NCI-H345 treated with DMSO at 0.1 percent for 48 hours (cell line): Measurements from ENCODE around the gene MBTPS1.
A peak's percentile ranks its signal among the peaks of the same experiment; 100 is the strongest.

Experiments
- DNase-seq: peaks from one replicate; lab custom pipeline; 2025; ENCODE audit not compliant: unreplicated experiment; lab: John Stamatoyannopoulos, UW

The MBTPS1 gene

DNA sequence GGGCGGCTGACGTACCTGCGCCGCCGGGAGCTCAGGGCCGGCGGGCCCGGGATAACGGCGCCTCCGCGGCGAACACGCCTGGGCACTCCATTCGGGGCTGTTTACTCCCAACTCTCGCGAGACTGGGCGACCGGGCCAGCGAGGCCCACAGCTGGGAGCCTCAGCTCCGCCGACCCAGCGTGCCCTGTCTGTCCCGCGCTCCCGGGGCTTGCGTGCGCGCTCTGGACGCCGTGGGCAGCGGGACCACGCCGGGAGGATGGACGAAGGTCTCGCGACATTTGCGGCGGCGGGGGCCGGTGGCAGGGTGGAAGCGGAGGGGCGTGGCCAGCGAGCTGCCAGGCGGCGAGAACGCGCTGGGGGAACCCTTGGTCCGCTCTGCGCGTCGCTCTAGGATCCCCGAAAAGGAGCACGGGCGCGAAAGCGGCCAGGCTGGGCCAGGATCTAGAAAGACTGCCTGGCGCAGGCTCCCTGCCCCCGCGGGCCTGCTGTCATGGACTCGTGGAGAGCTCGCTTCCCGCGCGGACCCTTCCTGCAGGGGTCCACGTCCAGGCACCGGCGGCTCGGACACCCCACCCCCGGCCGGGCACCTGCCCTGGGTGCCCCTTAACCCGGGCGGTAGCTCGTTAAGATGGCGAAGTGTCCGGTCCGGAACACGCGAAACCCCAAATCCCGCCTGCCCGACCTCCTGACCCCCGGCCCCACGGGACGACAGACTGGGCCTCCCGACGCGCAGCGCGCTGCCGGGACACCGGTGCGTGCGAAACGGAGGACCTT, at the start of gene MBTPS1:
Gene MBTPS1 (minus strand): TSS at position 223 of the 774 bp plus-strand sequence. CDS start 15,159 bp downstream, outside the sequence.
- peak; percentile 66 for DNase-seq

DNA sequence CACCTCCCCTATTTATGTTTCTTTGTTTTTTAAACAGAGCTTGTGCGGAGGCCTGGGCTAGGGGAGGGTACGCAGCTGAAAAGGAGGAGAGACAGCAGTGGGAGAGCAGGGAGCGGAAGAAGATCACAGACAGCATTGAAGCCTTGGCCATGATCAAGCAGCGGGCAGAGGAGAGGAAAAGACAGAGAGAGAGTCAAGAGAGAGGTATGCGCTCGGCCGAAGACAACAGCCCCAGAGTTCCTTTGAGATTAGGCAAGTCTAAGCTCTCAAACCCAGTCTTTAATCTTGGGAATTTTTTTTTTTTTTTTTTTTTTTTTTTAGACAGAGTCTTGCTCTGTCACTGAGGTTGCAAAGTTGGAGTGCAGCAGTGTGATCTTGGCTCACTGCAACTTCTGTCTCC, 49.0 kb upstream of the MBTPS1 start:
- DNase-seq = no peak

DNA sequence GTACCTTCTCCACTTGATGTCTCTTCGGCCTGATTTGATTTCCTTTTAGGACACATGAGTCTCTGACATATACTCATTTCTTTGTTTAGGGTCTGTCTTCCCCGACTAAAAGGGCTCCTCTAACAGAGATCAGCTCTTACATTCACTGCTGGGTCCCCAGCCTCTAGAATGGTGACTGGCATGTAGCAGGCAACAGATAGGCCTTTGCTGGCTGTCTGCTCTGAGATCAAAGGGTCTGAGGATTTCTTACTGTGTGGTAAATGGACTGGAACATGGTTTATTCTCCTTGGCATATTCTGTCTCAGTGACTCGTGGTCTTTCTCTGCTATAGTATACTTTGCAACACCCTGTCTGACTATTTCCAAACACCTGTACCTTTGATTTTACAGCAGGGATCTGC, 45.1 kb upstream of the MBTPS1 start:
- DNase-seq = no peak

DNA sequence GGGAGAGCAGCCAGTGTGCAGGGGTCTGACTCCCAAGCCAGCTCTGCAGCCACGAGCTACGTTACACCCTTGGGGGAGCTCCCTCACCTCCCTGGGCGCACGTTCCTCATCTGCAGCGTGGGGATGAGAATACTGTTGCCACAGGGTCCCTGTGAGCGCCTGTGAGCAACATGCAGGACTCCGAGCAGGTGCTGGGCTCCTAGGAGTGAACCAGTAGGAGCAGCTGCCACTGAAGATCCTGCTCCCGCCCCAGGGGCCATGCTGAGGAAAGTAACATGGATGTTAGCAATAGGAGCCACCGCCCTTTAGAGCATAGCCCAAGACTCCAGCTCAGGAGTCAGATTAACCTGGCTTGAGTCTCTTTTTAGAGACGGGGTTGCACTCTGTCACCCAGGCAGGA, 44.3 kb upstream of the MBTPS1 start:
- DNase-seq = no peak

DNA sequence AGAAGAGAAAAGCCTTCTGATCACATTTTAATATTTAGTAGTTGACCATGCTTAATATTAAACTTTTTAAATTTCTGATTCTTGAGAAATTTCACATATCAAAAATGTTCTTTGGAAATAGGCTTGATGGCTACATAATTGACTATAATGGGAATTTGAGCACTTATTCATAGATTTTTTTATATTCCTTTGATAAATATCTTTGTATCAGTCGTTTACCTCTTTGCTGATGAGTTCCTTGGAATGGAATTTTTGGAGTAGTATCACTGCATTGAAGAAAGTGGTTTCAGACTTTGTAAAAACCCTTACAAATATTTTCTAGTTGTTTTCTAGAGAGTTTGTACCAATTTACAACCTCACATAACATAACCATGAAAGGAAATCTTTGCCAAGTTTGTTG, 43.1 kb upstream of the MBTPS1 start:
- no peak for DNase-seq

DNA sequence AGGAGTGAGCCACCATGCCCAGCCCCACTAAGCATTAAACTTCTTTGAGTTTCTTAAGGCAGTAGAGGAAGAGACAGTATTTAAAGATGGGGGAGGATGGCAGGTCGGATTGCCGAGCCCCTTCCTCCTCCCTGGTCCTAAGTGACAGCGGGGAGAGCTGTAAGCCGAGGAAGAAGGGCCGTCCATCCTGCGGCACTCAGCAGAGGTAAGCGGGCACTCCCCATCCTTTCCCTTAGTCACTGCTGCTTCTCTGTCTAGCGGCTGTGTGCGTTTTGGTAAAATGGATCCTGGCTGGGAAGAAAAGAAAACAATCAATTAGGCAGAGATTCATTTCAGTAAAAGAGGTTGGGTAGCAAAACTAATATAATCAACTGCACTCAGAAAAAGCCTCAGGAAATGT, 42.3 kb upstream of the MBTPS1 start:
- DNase-seq = no peak

DNA sequence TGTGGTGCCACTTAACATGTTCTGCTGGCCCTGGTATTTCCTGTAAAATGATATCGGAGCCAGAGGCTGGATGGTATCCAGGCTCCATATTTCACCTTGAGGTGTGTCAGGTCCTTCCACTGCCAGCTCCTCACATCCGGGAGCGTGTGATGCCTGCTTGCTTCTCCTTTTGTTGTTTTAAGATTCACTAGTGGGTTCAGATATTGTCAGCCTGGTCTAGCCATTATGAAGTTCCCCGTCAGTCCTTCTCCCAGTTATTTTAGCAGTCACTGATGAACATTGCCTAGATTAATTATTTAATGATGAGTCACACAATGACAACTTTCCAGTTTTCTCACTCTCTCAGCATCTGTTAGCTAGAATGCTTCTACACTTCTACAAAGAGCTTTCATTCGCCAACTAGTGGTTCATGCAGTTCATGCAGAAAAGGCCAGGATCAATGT, 39.6 kb upstream of the MBTPS1 start:
- DNase-seq = no peak

DNA sequence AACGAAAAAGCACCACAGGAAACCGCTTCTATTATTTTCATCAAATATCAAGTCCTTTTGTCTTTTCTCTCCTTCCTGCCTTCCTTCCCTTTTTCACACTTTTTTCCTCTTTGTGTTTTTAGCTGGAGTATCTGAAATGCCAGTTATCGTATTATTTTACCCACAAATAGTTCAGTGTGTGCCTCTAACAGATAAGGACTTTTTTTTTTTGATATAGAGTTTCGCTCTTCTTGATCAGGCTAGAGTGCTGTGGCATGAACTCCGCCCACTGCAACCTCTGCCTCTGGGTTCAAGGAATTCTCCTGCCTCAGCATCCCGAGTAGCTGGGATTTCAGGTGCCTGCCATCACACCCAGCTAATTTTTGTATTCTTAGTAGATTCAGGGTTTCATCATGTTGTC, 39.0 kb upstream of the MBTPS1 start:
- no peak for DNase-seq

DNA sequence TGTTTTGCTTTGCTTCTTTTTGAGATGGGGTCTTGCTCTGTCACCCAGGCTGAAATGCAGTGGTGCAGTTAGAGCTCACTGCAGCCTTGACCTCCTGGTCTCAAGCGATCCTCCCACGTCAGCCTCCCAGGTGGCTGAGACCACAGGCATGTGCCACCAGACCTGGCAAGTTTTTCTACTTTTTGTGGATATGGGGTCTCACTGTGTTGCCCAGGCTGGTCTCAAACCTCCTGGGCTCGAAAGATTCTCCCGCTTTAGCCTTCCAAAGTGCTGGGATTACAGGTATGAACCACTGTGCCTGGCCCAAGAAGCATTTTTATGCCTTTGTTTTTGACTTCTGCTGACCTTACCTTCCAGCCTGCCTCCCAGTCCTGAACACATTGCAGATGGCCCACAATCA, 38.5 kb upstream of the MBTPS1 start:
- DNase-seq = no peak

DNA sequence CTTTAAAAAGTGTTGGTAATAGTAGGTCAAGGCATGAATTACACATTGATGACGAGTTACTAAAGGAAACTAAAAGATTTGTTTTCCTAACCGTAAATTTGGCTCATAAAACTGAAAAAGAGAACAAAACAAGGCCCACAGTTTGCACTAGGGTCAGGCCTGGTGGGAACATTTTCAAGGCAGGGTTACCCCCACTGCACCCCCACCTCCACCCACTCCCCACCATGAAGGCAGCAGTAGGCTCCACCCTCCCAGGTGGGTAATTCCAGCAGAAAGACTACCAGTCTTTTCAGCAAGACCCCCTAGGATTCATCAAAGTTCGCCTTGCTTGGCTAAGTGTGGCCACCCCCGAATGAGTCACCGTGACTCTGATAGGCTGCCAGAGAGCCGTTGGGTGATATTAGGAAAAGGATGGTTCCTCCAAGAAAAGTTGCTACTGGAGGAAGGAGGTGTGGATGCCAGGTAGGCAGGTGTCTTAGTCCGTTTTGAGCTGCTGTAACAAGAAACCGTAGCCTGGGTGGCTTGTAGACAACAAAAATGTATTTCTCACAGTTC, 37.0 kb upstream of the MBTPS1 start:
- no peak for DNase-seq

DNA sequence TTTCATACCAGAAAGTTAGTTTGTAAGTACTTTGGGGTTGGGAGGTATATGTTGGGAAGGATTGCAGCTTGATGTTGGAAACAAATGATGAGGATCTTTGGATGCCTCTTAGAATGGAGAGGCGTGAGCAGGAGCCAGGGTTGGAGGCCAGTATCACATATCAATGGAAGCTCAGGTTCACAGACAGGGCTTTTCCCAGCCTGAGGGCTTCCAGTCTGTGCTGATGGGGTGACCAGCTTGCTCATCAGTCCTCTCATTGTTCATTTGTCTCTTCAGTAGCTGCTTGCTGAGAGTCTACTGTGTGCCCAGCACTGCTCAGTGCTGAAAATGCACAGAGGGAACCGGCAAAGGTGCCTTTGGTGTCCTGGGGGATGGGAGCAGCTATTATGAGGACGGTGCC, 34.2 kb upstream of the MBTPS1 start:
- no peak for DNase-seq

DNA sequence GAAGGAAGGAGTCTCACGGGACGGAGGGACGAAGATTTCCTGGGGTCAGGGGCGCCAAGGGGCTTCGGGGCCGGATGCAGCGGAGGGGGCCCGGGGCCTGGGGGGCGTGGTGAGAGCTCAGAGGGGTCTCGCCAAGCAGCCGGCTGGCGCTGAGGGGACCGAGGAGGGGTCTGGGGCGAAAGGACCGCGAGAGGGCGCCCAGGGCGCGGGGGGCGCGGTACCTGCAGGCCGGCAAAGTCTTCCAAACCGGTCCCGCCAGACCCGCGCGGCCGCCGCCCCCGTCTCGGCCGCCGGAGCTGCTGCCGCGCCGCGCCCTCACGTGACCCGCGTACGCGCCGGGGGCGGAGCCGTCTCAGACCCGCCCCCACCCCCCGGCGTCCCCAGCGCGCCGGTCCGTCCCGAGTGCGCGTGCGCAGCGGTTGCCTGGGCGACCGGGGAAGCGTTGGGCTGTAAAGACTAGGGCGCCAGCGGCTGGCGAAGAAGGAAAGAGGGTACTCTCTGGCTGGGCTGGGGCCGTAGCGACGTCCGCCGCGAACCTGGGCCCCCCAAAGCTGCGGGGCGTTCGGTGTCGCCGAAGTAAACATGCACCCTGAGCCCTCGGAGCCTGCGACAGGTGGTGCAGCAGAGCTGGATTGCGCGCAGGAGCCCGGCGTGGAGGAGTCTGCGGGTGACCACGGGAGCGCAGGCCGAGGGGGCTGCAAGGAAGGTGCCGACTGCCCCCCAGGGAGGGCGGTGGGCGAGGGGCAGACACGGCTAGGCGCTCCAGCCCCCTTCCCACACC, 28.3 kb upstream of the MBTPS1 start, which contains the start of the genes DNAAF1 and HSDL1:
Gene DNAAF1 (plus strand): TSS at position 450 of the 781 bp plus-strand sequence. CDS start 133 bp downstream, at position 583.
Gene HSDL1 (minus strand): TSS at position 319 of the 781 bp plus-strand sequence. CDS start 13,856 bp downstream, outside the sequence.
- DNase-seq = peak; percentile 55

DNA sequence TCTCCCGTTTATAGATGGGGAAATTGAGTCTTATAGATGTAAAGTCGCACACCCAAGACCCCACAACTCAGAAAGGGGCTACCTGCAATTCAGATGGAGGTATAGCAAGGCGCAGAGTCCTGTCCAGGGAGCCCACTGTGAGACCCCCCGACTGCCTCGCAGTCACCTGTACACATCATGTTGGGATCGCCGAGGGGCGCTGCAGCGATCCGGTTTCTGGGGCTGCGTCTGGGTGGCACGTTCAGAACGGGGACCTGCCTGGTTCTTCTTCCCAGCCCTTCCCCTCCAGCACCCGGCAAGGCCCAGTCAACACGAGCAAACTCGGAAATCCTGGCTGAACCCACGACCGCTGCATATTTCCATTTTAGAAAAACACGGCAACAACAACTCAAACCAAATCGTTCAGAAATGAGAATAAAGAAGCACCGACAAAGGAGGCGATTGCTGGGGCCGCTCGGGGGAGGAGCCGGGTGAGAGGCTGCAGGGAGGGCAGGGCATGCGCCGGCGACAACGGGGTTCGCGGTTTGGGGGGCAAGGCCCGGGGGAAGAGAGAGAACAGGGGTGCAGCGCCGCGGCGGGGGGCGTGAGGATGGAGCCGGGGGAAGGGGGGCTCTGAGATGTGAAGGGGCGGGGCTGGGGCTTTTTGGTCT, 27.6 kb upstream of the MBTPS1 start:
- DNase-seq = no peak

DNA sequence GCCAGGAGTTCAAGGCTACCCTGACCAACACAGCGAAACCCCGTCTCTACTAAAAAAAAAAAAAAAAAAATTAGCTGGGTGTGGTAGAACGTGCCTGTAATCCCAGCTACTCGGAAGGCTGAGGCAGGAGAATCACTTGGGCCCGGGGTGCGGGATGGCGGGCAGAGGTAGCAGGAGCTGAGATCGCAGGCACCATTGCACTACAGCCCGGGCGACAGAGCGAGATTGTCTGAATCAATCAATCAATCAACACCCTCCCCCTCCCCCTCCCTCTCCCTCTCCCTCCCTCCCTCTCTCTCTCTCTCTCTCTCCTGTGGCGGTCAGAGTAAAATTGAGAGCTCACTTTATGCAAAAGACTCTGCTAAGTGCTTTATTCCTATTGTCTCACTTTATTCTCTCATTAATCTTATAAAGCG, 27.1 kb upstream of the MBTPS1 start:
- no peak for DNase-seq

DNA sequence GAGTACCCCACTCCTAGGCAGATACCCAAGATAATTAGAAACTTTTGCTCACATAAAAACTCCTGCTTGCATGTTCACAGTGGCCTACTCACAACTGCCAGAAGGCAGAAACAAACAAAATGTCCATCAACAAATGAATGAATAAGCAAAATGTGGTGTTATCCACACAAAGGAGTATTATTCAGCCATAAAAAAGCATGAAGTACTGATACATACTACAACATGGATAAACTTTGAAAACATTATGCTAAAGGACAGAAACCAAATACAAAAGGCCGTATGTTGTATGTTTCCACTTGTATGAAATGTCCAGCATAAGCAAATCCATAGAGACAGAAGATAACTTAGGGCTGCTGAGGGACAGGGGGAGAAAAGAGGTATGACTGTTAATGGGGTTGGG, 26.3 kb upstream of the MBTPS1 start:
- DNase-seq = no peak

DNA sequence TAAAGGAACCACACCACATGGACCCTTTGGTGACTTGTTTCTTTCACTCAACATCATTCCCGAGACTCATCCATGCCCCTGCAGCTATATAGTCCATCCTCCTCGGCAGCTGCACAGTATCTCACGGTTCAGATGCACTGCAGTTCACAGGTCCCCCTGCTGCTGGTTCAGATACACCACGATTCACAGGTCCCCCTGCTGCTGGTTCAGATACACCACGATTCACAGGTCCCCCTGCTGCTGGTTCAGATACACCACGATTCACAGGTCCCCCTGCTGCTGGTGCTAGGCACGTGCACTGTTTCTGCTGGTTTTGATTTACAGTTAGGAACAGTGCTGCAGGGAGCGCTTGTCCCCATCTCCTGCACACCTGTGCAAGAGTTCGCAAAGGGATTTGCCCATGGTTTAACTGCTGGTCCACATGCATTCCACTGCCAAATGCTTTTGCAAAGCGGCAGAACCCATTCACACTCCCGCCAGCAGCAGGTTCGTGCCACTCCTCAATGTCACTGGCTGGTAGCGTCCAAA, 24.5 kb upstream of the MBTPS1 start:
- DNase-seq = no peak

DNA sequence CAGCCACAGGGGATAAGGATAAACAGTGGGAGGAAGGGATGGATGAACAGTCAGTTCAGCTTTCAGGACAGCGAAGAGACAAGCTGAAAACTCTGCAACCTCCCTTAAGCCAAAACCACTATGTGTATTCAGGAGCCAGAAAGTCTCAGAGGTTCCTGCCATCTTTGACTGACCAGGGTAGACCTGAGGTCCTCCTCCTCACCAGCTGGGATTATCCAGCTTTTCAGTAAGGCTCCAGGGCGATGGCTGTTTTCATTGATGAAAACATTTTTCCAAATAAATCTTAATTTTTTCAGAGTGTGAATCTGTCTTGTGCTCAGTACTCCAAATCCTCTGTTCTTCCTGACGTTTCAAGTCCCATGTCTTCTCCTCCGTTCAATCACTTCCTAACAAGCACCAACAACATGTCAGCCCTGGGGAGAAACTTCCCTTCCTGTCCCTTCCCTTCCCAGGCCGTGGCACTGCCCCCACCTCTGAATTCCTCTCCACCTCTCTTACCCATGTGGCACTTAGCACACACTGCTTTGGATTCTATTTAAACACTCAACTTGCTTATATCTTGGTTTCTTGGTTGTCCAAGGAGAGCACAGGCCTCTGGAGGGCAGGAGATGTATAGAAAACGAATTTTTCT, 23.0 kb upstream of the MBTPS1 start:
- DNase-seq = no peak

DNA sequence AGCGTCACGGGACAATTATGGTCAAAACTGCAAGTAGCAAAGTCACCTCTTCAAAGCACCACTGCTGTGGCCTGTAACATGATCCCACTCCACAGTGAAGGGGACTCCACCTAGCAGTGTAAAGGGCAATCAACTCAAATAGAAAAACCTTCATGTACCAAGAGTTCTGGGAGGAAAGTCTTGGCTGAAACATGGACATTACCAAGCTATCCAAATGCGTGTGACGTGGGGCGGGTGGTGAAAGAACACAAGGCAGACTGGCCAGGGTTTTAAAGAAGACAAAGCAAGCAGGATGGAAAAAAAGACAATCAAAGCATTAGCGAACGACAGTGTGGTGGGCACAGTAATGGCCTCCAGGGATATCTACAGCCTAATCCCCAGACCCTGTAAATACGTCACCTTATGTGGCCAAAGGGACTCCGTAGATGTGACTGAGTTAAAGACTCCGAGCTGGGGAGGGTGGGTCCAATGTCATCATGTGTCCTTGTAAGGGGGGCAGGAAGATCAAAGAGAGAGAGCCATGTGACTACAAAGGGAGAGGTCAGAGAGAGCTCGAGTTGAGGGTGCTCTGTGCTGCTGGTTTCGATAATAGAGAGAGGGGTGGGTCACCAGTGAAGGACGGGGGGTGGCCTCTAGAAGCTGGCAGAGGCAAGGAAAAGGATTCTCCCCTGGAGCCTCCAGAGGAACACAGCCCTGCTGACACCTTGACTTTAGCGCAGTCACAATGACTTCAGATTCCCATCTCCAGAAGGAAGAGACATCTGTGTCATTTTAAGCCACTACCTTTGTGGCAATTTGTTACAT, 22.3 kb upstream of the MBTPS1 start:
- peak; percentile 14 for DNase-seq

DNA sequence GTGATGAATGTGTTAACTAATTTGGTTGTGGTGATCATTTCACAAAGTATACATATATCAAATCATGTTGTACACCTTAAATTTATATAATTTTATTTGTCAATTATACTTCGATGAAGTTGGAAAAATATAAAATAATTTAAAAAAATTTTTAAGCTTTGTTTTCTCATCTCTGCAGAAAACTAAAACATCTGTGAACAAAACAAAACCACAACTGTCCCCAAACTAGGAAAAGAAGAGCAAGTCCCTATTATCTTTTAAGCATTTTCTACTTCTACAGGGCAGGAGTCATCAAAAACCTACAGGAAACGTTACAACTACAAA, 21.7 kb upstream of the MBTPS1 start:
- no peak for DNase-seq
